ENCODE data around the gene ABCB11.
"Not testable (repeated sequence)": the region's sequence is repeated elsewhere in the genome, so short reads cannot be mapped to it uniquely, and the experiment has no call there.

ABCB11 gene

GRCh38 chr2:169015943-169016342, 15.2 kb downstream of the ABCB11 start:
- H3K4me3 ChIP-seq (ENCODE audit: low read length): no peak overlapping the region
- H3K4me1 ChIP-seq (ENCODE audit: low read length): no peaks in the 10 kb centered on the region
- no peak overlapping the region for H2AFZ ChIP-seq (ENCODE audit: low read depth, low read length)
- no peak for TF ChIP-seq EZH2phosphoT487 (IDR thresholded peaks at IDR 0.05; ENCODE audit: low read depth)
- H3K27ac ChIP-seq (ENCODE audit: low read length): no peak overlapping the region
- H3K36me3 ChIP-seq (replicated peaks; ENCODE audit: low read depth, low read length): no peaks in the 10 kb centered on the region
- no peak overlapping the region for H3K9ac ChIP-seq (ENCODE audit: low read length)
- H3K4me2 ChIP-seq (ENCODE audit: low read length): no peak overlapping the region
- H3K27me3 ChIP-seq (ENCODE audit: low read depth, low read length): no peaks in the 10 kb centered on the region
- no peaks in the 10 kb centered on the region for H3K9me3 ChIP-seq (ENCODE audit: insufficient read depth, low read length)
- H3K79me2 ChIP-seq (ENCODE audit: low read length): no peaks in the 10 kb centered on the region
- H4K20me1 ChIP-seq (ENCODE audit: insufficient read depth, low read length): no peaks in the 10 kb centered on the region

- Histone ChIP-seq H3K36me3 (replicated peaks; ENCODE audit: low read depth, low read length) (no peaks in the 10 kb centered on the region), H3K79me2 (ENCODE audit: low read length) (no peaks in the 10 kb centered on the region)
Measured at GRCh38 chr2:169014780-169015179, 16.3 kb downstream of the ABCB11 start.

GRCh38 chr2:169013628-169014026, 17.5 kb downstream of the ABCB11 start:
- no peak overlapping the region for H3K9ac ChIP-seq (ENCODE audit: low read length)
- no peak overlapping the region for H3K27ac ChIP-seq (ENCODE audit: low read length)
- H3K9me3 ChIP-seq (ENCODE audit: insufficient read depth, low read length): no peaks in the 10 kb centered on the region
- H3K4me1 ChIP-seq (ENCODE audit: low read length): peaks cover 10% of the 10 kb centered on the region
- no peaks in the 10 kb centered on the region for H3K27me3 ChIP-seq (ENCODE audit: low read depth, low read length)
- no peak overlapping the region for H3K4me2 ChIP-seq (ENCODE audit: low read length)
- no peaks in the 10 kb centered on the region for H4K20me1 ChIP-seq (ENCODE audit: insufficient read depth, low read length)
- H3K36me3 ChIP-seq (replicated peaks; ENCODE audit: low read depth, low read length): no peaks in the 10 kb centered on the region
- H3K4me3 ChIP-seq (ENCODE audit: low read length): no peak overlapping the region
- no peak overlapping the region for H2AFZ ChIP-seq (ENCODE audit: low read depth, low read length)
- H3K79me2 ChIP-seq (ENCODE audit: low read length): no peaks in the 10 kb centered on the region
- TF ChIP-seq CTCF (IDR thresholded peaks at IDR 0.05; ENCODE audit: low read depth, low read length) (no peak), EZH2phosphoT487 (IDR thresholded peaks at IDR 0.05; ENCODE audit: low read depth) (no peak)

More at GRCh38 chr2:169014780-169015179, 16.3 kb downstream of the ABCB11 start:
- H3K27ac ChIP-seq (ENCODE audit: low read length): no peak overlapping the region
- H3K9me3 ChIP-seq (ENCODE audit: insufficient read depth, low read length): no peaks in the 10 kb centered on the region
- no peak overlapping the region for H3K4me2 ChIP-seq (ENCODE audit: low read length)
- H3K4me1 ChIP-seq (ENCODE audit: low read length): peaks cover 6% of the 10 kb centered on the region
- H3K9ac ChIP-seq (ENCODE audit: low read length): no peak overlapping the region
- no peaks in the 10 kb centered on the region for H3K27me3 ChIP-seq (ENCODE audit: low read depth, low read length)
- TF ChIP-seq EZH2phosphoT487 (IDR thresholded peaks at IDR 0.05; ENCODE audit: low read depth): no peak
- no peak for TF ChIP-seq CTCF (IDR thresholded peaks at IDR 0.05; ENCODE audit: low read depth, low read length)
- no peak overlapping the region for H3K4me3 ChIP-seq (ENCODE audit: low read length)
- H2AFZ ChIP-seq (ENCODE audit: low read depth, low read length): no peak overlapping the region
- H4K20me1 ChIP-seq (ENCODE audit: insufficient read depth, low read length): no peaks in the 10 kb centered on the region

GRCh38 chr2:169012812-169013627, 18.1 kb downstream of the ABCB11 start:
- no peak for TF ChIP-seq CTCF (IDR thresholded peaks at IDR 0.05; ENCODE audit: low read depth, low read length)
- TF ChIP-seq EZH2phosphoT487 (IDR thresholded peaks at IDR 0.05; ENCODE audit: low read depth): no peak
- no peaks in the 10 kb centered on the region for H3K36me3 ChIP-seq (replicated peaks; ENCODE audit: low read depth, low read length)
- H3K9me3 ChIP-seq (ENCODE audit: insufficient read depth, low read length): no peaks in the 10 kb centered on the region
- no peaks in the 10 kb centered on the region for H3K27me3 ChIP-seq (ENCODE audit: low read depth, low read length)
- no peak overlapping the region for H3K9ac ChIP-seq (ENCODE audit: low read length)
- no peaks in the 10 kb centered on the region for H4K20me1 ChIP-seq (ENCODE audit: insufficient read depth, low read length)
- no peak overlapping the region for H3K4me2 ChIP-seq (ENCODE audit: low read length)
- no peak overlapping the region for H3K27ac ChIP-seq (ENCODE audit: low read length)
- H3K79me2 ChIP-seq (ENCODE audit: low read length): no peaks in the 10 kb centered on the region
- H3K4me3 ChIP-seq (ENCODE audit: low read length): no peak overlapping the region
- H3K4me1 ChIP-seq (ENCODE audit: low read length): peaks cover 12% of the 10 kb centered on the region
- H2AFZ ChIP-seq (ENCODE audit: low read depth, low read length): no peak overlapping the region

- not testable (repeated sequence) for H3K27me3 ChIP-seq (ENCODE audit: low read depth, low read length); H2AFZ ChIP-seq (ENCODE audit: low read depth, low read length); H3K9ac ChIP-seq (ENCODE audit: low read length); H3K79me2 ChIP-seq (ENCODE audit: low read length); H3K4me3 ChIP-seq (ENCODE audit: low read length); H3K9me3 ChIP-seq (ENCODE audit: insufficient read depth, low read length); H4K20me1 ChIP-seq (ENCODE audit: insufficient read depth, low read length); H3K4me2 ChIP-seq (ENCODE audit: low read length); H3K36me3 ChIP-seq (replicated peaks; ENCODE audit: low read depth, low read length); H3K27ac ChIP-seq (ENCODE audit: low read length)
- H3K4me1 ChIP-seq (ENCODE audit: low read length): peaks cover 19% of the 10 kb centered on the region
Measured at GRCh38 chr2:169012191-169012792, 18.8 kb downstream of the ABCB11 start.

Data from OCI-LY3 (cell line).